GM23338 (cell line): ENCODE results near the gene INO80E. TPM values are rescaled to one million over a fixed set of nuclear protein-coding genes. Genes with fewer than 3 reads are reported as not detected.

ENCODE experiments used
- ATAC-seq: fragments of 200-7000 bp; cut with Tn5 transposase; 3 replicates; pipeline ENCODE4 v1.9.1; 2020
- DNase-seq: peaks from one replicate; pipeline ENCODE4 v3.0.0-alpha.2; 2015; ENCODE audit warnings: low spot score
- H2AFZ ChIP-seq: fragments of 200-600 bp; sonication (generic); 2 replicates; pipeline ENCODE4 v1.8.0; 2016; ENCODE audit warnings: antibody characterized with exemption, mild to moderate bottlenecking, moderate library complexity
- H3F3A ChIP-seq: fragments of 200-600 bp; sonication (generic); replicated peaks from 2 replicates; pipeline ENCODE4 v1.8.0; 2017; ENCODE audit warnings: antibody characterized with exemption, mixed run types, low read depth
- H3K27ac ChIP-seq: fragments of 200-600 bp; sonication (generic); 2 replicates; pipeline ENCODE4 v1.6.1; 2016; ENCODE audit warnings: low read depth
- H3K27me3 ChIP-seq: fragments of 200-600 bp; sonication (generic); 2 replicates; pipeline ENCODE4 v1.8.0; 2016; ENCODE audit warnings: mild to moderate bottlenecking, mixed run types, moderate library complexity; ENCODE audit not compliant: insufficient read depth
- H3K36me3 ChIP-seq: fragments of 200-600 bp; sonication (generic); 2 replicates; pipeline ENCODE4 v1.8.0; 2016; ENCODE audit warnings: mild to moderate bottlenecking; ENCODE audit not compliant: insufficient read depth
- H3K4me1 ChIP-seq: fragments of 200-600 bp; sonication (generic); 2 replicates; pipeline ENCODE4 v1.8.0; 2016; ENCODE audit warnings: mild to moderate bottlenecking, moderate library complexity; ENCODE audit not compliant: insufficient read depth
- H3K4me2 ChIP-seq: fragments of 200-600 bp; sonication (generic); 2 replicates; pipeline ENCODE4 v1.7.1; 2017; ENCODE audit warnings: mixed run types
- H3K4me3 ChIP-seq: fragments of 200-600 bp; sonication (generic); 2 replicates; pipeline ENCODE4 v1.6.1; 2016; ENCODE audit warnings: mixed run types
- H3K79me2 ChIP-seq: fragments of 200-600 bp; sonication (generic); replicated peaks from 2 replicates; pipeline ENCODE4 v1.8.0; 2017; ENCODE audit warnings: mild to moderate bottlenecking; ENCODE audit not compliant: insufficient read depth
- H3K9me2 ChIP-seq: fragments of 200-600 bp; sonication (generic); 2 replicates; pipeline ENCODE4 v1.8.0; 2017; ENCODE audit not compliant: insufficient read depth
- H4K20me1 ChIP-seq: fragments of 200-600 bp; sonication (generic); replicated peaks from 2 replicates; pipeline ENCODE4 v1.8.0; 2017; ENCODE audit warnings: mild to moderate bottlenecking; ENCODE audit not compliant: insufficient read depth
- H3K27ac Mint-ChIP-seq: 2 replicates; pipeline ENCODE4 v1.8.0; 2020; ENCODE audit warnings: inconsistent platforms, mild to moderate bottlenecking, moderate library complexity, mixed read lengths
- H3K27me3 Mint-ChIP-seq: 3 replicates; pipeline ENCODE4 v1.8.0; 2022; ENCODE audit warnings: low read depth, mild to moderate bottlenecking, moderate library complexity, mixed read lengths, inconsistent platforms; ENCODE audit not compliant: insufficient read depth, poor library complexity
- H3K36me3 Mint-ChIP-seq: 3 replicates; pipeline ENCODE4 v1.8.0; 2021; ENCODE audit warnings: low read depth, mild to moderate bottlenecking, inconsistent platforms, moderate library complexity, mixed read lengths
- H3K4me1 Mint-ChIP-seq: 3 replicates; pipeline ENCODE4 v1.8.0; 2020; ENCODE audit warnings: mild to moderate bottlenecking, inconsistent platforms, mixed read lengths
- H3K4me3 Mint-ChIP-seq: 3 replicates; pipeline ENCODE4 v1.8.0; 2021; ENCODE audit warnings: moderate library complexity, mild to moderate bottlenecking, inconsistent platforms, mixed read lengths
- H3K9me3 Mint-ChIP-seq: 3 replicates; pipeline ENCODE4 v1.8.0; 2020; ENCODE audit warnings: moderate library complexity, mild to moderate bottlenecking, inconsistent platforms, mixed read lengths
- CREB1 ChIP-seq: fragments of 250-450 bp; sonication (Bioruptor Pico); IDR thresholded peaks from 2 replicates; pipeline ENCODE4 v1.5.0; 2020; ENCODE audit warnings: low read depth, mild to moderate bottlenecking, moderate library complexity
- EZH2phosphoT487 ChIP-seq: fragments of 200-600 bp; sonication (generic); IDR thresholded peaks from one replicate; pipeline ENCODE4 v1.8.1; 2018; ENCODE audit warnings: antibody characterized with exemption; ENCODE audit not compliant: unreplicated experiment
- NANOG ChIP-seq: IDR thresholded peaks from 2 replicates; pipeline ENCODE4 v1.6.1; 2016; ENCODE audit warnings: antibody characterized with exemption, borderline replicate concordance
- POLR2AphosphoS5 ChIP-seq: IDR thresholded peaks from 2 replicates; pipeline ENCODE4 v1.6.1; 2016; ENCODE audit warnings: antibody characterized with exemption, low read depth
- polyA plus RNA-seq: library from polyadenylated mRNA; unstranded; fragments of >200 nt; fragmentation: Nextera tagmentation; extraction: Ambion mirVana; gene quantifications from 2 replicates; pipeline ENCODE4 v1.2.1, GENCODE V29; 2016
- total RNA-seq: library from RNA; depleted of rRNA; stranded (reverse); fragments of >200 nt; shearing (Covaris generic); gene quantifications from 2 replicates; pipeline ENCODE4 v1.2.3, GENCODE V29; 2014
- TF ChIP-seq, protein P1 (sequence below): IDR thresholded peaks from one replicate; pipeline ENCODE4 v1.6.1; 2018; ENCODE audit warnings: antibody characterized with exemption; ENCODE audit not compliant: unreplicated experiment
- TF ChIP-seq, protein P2 (sequence below): IDR thresholded peaks from 2 replicates; pipeline ENCODE4 v1.6.1; 2016; ENCODE audit warnings: antibody characterized with exemption
- TF ChIP-seq, protein P3 (sequence below), 2 experiments: fragments of 200-600 bp in 1 of 2; sonication (generic) in 1 of 2; conservative IDR thresholded peaks; 2 replicates each; pipeline versions ENCODE4 v1.5.1 to v1.6.1; 2016 to 2017; ENCODE audit warnings: antibody characterized with exemption in 2 of 2, low read depth in 2 of 2, mild to moderate bottlenecking in 2 of 2, moderate library complexity in 1 of 2

Gene INO80E
- total and polyA plus RNA-seq, 2 experiments from 2014 or later = 66.0 to 71.0 TPM

DNA sequence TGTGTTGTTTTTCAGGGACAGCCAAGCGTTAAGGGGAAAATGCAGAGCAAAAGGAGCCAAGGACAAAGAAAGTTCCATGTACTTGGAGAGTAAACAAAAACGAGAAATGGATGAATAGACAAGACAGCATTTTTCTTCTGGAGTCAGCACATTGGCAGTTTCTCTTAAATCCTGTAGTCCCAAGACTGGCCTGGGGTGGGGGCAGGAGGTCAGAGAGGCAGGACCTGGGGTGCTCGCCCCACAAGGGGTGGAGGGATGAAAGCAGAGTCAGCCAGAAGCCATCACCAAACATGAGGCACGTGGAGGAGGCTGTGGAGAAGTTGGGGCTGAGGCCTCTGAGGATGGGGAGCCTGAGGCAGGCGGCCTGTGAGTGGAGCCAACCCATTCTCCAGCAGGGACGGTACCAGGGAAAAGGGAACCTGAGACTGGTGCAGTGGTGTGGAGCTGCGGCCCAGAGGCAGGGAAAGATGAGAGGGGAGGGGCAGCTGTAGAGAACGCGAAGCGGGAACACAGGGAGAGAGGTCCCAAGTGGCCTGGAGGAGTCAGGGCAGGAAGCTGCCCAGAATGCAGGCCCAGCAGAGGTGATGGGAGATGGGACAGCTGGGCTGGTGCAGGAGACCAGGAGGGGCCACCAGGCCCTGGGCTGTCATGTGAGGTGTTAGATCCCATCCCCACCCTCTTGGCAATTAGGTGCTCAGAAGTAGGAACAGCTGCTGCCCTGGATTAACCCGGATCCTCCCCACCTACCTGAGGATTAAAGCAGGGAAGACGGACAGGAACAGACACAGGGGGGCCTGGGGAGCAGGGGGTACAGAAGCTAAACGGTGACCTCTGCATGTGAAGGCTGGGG is 31.8 kb downstream of the INO80E start:
- H3K9me3 Mint-ChIP-seq = no peaks in the 10 kb centered on the region

DNA sequence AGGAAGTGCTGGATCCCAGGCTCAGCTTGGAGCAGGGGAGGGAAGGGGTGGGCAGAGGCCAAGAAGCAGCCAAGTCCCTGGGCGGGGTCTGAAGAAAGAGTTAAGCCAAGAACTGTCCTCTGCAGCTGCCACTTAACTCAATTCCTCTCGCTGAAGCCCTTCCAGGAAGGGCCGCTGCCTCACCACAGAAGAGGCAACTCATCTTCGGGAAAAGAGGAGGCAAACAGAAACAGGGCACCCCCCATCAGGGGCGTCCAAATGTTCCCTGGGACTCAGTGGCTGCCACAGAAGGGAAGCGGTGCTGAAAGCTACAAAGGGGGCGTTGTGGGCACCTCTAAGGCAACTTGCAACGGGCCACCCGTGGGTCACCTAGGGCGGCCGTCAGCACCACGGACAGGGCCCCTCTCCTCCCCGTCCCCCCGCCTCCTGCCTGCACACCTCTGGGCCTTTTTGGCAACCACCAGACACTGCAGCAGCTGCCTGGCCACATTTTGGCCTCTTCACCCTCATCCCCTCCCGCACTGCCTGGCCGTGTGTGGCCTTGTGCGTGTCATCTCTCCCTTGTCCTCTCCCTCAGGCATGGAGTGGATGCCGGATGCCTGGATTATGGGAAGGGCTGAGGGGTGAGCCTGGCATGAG is 32.5 kb downstream of the INO80E start:
- Mint-ChIP-seq H3K4me3 (no peak overlapping the region; the same call in 2 of the 3 replicates), H3K4me1 (peaks cover 39% of the 10 kb centered on the region), H3K9me3 (no peaks in the 10 kb centered on the region), H3K27me3 (peaks cover 19% of the 10 kb centered on the region), H3K27ac (no peak overlapping the region), H3K36me3 (peaks cover 3% of the 10 kb centered on the region; the same call in 2 of the 3 replicates)
- DNase-seq = peak; percentile 80
- peak overlapping the region; percentile 30; the same call in 1 of the 2 replicates for H3K4me3 ChIP-seq
- H3K4me1 ChIP-seq = peaks cover 24% of the 10 kb centered on the region
- no peaks in the 10 kb centered on the region for H3K79me2 ChIP-seq
- ATAC-seq = peak; percentile 56
- H3K4me2 ChIP-seq = peak overlapping the region; percentile 95; the same call in 1 of the 2 replicates
- H3K9me2 ChIP-seq = no peaks in the 10 kb centered on the region
- H3K27me3 ChIP-seq = no peaks in the 10 kb centered on the region
- H3K36me3 ChIP-seq = no peaks in the 10 kb centered on the region
- H3K27ac ChIP-seq = no peak overlapping the region
- TF ChIP-seq POLR2AphosphoS5 (no peak), EZH2phosphoT487 (no peak), NANOG (no peak), CREB1 (CRISPR knock-in tag) (no peak)
- TF ChIP-seq, protein P1, sequence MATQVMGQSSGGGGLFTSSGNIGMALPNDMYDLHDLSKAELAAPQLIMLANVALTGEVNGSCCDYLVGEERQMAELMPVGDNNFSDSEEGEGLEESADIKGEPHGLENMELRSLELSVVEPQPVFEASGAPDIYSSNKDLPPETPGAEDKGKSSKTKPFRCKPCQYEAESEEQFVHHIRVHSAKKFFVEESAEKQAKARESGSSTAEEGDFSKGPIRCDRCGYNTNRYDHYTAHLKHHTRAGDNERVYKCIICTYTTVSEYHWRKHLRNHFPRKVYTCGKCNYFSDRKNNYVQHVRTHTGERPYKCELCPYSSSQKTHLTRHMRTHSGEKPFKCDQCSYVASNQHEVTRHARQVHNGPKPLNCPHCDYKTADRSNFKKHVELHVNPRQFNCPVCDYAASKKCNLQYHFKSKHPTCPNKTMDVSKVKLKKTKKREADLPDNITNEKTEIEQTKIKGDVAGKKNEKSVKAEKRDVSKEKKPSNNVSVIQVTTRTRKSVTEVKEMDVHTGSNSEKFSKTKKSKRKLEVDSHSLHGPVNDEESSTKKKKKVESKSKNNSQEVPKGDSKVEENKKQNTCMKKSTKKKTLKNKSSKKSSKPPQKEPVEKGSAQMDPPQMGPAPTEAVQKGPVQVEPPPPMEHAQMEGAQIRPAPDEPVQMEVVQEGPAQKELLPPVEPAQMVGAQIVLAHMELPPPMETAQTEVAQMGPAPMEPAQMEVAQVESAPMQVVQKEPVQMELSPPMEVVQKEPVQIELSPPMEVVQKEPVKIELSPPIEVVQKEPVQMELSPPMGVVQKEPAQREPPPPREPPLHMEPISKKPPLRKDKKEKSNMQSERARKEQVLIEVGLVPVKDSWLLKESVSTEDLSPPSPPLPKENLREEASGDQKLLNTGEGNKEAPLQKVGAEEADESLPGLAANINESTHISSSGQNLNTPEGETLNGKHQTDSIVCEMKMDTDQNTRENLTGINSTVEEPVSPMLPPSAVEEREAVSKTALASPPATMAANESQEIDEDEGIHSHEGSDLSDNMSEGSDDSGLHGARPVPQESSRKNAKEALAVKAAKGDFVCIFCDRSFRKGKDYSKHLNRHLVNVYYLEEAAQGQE = peak; percentile 88
- TF ChIP-seq, protein P2, sequence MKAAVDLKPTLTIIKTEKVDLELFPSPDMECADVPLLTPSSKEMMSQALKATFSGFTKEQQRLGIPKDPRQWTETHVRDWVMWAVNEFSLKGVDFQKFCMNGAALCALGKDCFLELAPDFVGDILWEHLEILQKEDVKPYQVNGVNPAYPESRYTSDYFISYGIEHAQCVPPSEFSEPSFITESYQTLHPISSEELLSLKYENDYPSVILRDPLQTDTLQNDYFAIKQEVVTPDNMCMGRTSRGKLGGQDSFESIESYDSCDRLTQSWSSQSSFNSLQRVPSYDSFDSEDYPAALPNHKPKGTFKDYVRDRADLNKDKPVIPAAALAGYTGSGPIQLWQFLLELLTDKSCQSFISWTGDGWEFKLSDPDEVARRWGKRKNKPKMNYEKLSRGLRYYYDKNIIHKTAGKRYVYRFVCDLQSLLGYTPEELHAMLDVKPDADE = no peak
- TF ChIP-seq, protein P3, sequence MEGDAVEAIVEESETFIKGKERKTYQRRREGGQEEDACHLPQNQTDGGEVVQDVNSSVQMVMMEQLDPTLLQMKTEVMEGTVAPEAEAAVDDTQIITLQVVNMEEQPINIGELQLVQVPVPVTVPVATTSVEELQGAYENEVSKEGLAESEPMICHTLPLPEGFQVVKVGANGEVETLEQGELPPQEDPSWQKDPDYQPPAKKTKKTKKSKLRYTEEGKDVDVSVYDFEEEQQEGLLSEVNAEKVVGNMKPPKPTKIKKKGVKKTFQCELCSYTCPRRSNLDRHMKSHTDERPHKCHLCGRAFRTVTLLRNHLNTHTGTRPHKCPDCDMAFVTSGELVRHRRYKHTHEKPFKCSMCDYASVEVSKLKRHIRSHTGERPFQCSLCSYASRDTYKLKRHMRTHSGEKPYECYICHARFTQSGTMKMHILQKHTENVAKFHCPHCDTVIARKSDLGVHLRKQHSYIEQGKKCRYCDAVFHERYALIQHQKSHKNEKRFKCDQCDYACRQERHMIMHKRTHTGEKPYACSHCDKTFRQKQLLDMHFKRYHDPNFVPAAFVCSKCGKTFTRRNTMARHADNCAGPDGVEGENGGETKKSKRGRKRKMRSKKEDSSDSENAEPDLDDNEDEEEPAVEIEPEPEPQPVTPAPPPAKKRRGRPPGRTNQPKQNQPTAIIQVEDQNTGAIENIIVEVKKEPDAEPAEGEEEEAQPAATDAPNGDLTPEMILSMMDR (conservative IDR thresholded peaks at IDR 0.05; ENCODE audit: low read depth in 2 of 2) = 0 out of 4 replicates have a peak, but pooled peaks of 1 of the 2 experiments have one; percentile 8
- H2AFZ ChIP-seq = no peak overlapping the region
- H3F3A ChIP-seq = 0 out of 2 replicates have a peak, but pooled peaks cover 3% of the 10 kb centered on the region
- no peaks in the 10 kb centered on the region; the same call in 1 of the 2 replicates for H4K20me1 ChIP-seq

More for the DNA sequence above, 31.8 kb downstream of the INO80E start:
- no peaks in the 10 kb centered on the region; the same call in 1 of the 2 replicates for H4K20me1 ChIP-seq
- no peak overlapping the region for H3K4me2 ChIP-seq
- H3K36me3 ChIP-seq = no peaks in the 10 kb centered on the region
- peaks cover 24% of the 10 kb centered on the region for H3K4me1 ChIP-seq
- no peaks in the 10 kb centered on the region for H3K27me3 ChIP-seq
- TF ChIP-seq, protein P3 (conservative IDR thresholded peaks at IDR 0.05; ENCODE audit: low read depth in 2 of 2) = no peak; a peak in 1 of 4 replicates
- TF ChIP-seq NANOG = no peak
- peak; percentile 46 for DNase-seq
- no peak overlapping the region for H3K27ac ChIP-seq
- peaks cover 18% of the 10 kb centered on the region for H3K27me3 Mint-ChIP-seq
- H2AFZ ChIP-seq = no peak overlapping the region
- no peaks in the 10 kb centered on the region for H3K79me2 ChIP-seq
- H3K4me1 Mint-ChIP-seq = peaks cover 39% of the 10 kb centered on the region
- no peaks in the 10 kb centered on the region for H3K9me2 ChIP-seq
- ATAC-seq = peak; percentile 3; the same call in 2 of the 3 replicates
- peaks cover 3% of the 10 kb centered on the region; the same call in 2 of the 3 replicates for H3K36me3 Mint-ChIP-seq
- H3F3A ChIP-seq = 0 out of 2 replicates have a peak, but pooled peaks cover 3% of the 10 kb centered on the region
- no peak overlapping the region for H3K27ac Mint-ChIP-seq
- H3K4me3 ChIP-seq = no peak overlapping the region
- H3K4me3 Mint-ChIP-seq = peak overlapping the region; percentile 10; the same call in 2 of the 3 replicates
